22Rv1 (cell line): ENCODE data around the gene FREM2.

Experiments used
- H3K27ac ChIP-seq: fragments of 450-650 bp; 2 replicates; pipeline ENCODE4 v1.5.1; 2017
- ZFX ChIP-seq: fragments of 450-650 bp; IDR thresholded peaks from 2 replicates; pipeline ENCODE4 v1.6.1; 2017; ENCODE audit warnings: antibody characterized with exemption, borderline replicate concordance
- TF ChIP-seq, protein P1 (sequence below): fragments of 450-650 bp; IDR thresholded peaks from 2 replicates; pipeline ENCODE4 v1.5.1; 2017; ENCODE audit warnings: mild to moderate bottlenecking

FREM2 gene

DNA sequence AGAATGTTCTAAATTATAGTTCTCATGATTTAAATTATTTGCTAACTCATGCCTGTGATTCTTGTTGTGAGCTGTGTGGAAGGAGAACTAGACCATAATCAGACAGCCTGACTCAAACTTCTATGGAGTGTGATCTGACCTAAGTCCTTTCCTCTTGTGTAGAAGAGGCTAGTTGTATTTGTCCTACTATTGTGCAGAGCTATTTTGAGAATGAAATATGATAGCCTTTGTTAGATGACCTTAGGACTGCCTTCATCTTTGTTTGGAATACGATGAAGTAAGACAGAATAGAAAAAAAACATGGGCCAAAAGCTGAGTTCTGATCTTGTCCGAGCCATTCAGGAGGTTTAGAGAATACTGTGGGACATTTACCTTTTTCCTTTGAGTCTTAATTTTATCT lies 184.4 kb downstream of the FREM2 start:
- TF ChIP-seq, protein P1, sequence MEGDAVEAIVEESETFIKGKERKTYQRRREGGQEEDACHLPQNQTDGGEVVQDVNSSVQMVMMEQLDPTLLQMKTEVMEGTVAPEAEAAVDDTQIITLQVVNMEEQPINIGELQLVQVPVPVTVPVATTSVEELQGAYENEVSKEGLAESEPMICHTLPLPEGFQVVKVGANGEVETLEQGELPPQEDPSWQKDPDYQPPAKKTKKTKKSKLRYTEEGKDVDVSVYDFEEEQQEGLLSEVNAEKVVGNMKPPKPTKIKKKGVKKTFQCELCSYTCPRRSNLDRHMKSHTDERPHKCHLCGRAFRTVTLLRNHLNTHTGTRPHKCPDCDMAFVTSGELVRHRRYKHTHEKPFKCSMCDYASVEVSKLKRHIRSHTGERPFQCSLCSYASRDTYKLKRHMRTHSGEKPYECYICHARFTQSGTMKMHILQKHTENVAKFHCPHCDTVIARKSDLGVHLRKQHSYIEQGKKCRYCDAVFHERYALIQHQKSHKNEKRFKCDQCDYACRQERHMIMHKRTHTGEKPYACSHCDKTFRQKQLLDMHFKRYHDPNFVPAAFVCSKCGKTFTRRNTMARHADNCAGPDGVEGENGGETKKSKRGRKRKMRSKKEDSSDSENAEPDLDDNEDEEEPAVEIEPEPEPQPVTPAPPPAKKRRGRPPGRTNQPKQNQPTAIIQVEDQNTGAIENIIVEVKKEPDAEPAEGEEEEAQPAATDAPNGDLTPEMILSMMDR, result no peak
- TF ChIP-seq ZFX, result no peak
- H3K27ac ChIP-seq, result no peak overlapping the region

DNA sequence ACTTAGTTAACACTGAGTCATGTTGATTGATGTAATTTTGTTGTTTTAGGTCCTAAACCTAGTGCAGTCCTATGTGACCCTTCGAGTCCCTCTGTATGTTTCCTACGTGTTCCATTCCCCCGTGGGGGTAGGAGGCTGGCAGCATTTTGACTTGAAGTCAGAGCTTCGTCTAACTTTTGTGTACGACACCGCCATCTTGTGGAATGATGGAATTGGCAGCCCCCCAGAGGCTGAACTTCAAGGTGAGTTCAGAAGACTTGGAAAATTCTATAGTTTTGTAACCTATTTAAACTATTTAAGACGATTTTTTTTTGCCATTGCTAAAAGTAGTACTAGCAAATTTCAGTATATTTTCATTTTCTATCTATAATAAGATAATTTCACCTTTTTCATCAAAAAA lies 185.8 kb downstream of the FREM2 start:
- TF ChIP-seq, protein P1, result peak; percentile 46
- no peak for TF ChIP-seq ZFX
- no peak overlapping the region for H3K27ac ChIP-seq

DNA sequence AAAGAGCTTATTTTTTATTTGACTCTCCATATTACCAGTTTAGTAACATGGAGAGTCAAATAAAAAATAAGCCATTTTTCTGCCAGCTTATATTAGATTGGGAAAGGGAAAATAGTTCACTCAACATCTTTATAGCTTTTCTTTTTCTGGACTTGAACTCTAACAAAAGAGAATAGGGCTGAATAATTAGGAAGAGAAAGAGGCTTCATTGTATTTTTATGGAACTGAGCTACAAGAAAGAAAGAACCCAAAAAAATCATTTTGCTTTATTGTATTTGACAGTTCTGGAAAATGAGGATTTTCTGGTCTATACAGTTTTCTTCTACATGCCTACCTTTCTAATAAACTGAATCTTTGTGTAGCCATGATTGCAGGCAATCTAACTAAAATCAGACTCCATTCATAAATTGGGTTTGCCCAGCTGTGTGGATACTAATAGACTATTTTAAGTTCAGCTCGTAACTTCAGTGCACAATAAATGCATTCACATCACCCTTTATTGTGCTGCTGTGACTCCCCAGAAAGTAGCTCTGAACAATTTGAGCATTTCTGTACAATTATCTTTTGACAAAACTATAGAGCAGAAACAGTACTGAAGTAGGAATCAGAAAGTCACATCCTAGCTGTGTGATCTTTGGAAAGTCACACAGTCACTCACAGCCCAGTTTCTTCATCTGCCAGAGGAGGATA lies 188.5 kb downstream of the FREM2 start:
- TF ChIP-seq, protein P1, result no peak
- TF ChIP-seq ZFX, result no peak
- no peak overlapping the region for H3K27ac ChIP-seq

DNA sequence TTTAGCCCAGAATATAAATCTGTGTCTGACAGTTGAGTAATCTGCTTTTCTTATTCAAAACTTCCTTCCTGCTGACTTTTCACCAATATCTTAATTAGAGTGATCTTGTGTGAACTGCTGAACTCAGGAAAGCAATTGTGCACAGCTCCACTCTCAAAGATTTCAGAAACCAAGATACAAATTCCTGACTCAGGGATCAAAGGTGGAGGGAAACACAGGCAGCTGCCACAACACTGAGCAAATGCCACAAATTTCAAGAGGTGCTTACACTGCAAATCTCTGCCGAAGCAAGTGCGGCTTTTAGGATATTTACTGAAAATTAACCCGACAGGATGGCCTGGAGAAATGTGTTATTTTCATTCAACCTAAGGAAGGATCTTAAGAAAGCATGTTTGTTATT lies 192.4 kb downstream of the FREM2 start:
- H3K27ac ChIP-seq, result no peak overlapping the region
- TF ChIP-seq, protein P1, result no peak
- no peak for TF ChIP-seq ZFX

DNA sequence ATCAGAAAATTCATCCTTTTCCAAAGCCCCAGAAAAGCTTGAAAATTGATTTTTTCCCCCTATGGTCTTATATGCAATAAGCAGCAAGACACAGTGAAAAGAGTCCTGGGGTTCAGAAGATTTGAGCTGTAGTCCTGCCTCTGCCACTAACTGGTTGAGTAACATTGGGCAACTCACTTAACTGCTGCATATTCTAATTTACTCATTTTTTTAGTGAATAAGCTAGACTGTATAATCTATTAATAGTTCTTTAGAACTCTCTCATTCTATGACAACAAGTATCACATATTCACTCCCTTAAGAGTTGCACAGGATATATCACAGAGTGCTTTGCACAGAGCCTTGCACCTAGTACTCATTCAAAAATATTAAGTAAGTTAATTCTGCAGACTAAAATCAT lies 192.9 kb downstream of the FREM2 start:
- no peak overlapping the region for H3K27ac ChIP-seq
- TF ChIP-seq ZFX, result no peak
- TF ChIP-seq, protein P1, result no peak

DNA sequence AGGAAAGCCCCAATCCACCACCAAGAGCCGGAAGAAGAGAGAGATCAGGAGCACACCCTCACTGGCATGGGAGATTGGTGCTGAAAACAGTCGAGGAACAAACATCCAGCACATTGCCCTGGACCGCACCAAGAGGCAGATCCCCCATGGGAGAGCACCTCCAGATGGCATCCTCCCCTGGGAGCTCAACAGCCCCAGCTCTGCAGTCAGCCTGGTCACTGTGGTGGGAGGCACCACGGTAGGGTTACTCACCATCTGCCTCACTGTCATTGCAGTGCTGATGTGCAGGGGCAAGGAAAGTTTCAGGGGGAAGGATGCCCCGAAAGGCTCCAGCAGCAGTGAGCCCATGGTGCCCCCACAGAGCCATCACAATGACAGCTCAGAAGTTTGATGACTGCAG lies 193.5 kb downstream of the FREM2 start:
- TF ChIP-seq ZFX, result no peak
- TF ChIP-seq, protein P1, result no peak
- no peak overlapping the region for H3K27ac ChIP-seq

DNA sequence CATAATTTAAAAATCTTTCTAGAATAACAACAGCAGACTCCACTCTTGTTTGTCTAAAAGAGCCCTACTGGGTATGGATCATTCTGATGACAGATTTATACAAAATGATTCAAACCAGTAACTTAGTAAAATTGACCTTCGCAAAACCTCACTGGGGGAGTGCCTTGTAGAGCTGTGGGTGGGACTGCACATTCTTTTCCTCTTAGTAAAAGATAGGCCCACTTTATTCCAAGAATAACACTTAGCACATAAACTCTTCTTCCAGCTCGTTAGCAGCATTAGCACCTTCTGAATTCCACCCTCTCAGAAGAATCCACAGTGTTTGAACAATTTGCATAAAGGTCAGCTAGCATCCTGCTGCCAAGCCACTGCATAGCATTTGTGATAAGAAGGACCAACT lies 196.9 kb downstream of the FREM2 start:
- TF ChIP-seq, protein P1, result no peak
- TF ChIP-seq ZFX, result no peak
- no peak overlapping the region for H3K27ac ChIP-seq
